ENCODE results near the gene KCNAB3.

KCNAB3 gene

GRCh38 chr17:7940034-7940433 is 10.4 kb upstream of the KCNAB3 start:
- DNase-seq = no peak

DNA sequence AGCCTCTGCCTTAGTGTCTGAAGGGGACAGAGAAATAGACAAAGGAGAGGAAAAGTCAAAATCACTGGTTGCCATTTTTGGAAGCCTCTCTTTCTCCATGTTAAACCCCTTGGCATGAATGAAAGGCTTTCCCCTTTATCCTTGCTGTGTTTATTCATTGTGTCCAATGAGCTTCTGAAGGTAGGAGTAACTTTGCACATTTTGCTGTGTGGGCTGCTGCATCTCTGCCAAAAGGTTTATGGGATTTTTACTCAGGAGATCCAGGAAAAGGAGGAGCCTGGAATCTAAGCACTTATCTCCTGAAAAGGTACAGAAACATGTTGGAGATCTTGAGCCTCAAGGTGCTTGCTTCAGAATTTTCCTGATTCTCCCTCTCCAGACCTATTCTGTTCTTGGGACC is 6.2 kb upstream of the KCNAB3 start:
- DNase-seq = no peak

GRCh38 chr17:7932949-7933348 is 3.3 kb upstream of the KCNAB3 start:
- peak in 2 of 14 donors; percentile 13 to 27 for DNase-seq

DNA sequence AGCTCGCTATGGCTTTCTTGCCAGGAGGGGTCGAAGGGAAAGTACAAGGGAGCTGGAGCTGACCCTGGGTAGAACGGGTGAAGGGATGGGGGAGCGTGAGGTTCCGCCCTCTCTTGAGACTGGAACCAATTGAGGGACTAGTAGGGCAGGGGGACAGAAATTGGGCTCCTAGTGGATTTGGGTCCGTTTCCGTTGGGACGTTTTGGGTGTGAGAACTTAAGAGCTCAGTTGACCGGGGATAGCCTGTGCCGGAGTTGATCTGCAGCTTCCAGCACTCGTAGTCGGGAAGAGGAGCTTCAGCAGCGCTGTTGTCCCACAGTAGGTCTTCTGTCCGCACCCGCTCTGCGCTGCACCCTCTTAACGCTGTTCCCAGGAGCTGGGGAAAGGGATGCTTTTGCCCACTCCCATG is 2.8 kb upstream of the KCNAB3 start:
- DNase-seq = peak in 4 of 14 donors; percentile 21 to 49 (median 36)

DNA sequence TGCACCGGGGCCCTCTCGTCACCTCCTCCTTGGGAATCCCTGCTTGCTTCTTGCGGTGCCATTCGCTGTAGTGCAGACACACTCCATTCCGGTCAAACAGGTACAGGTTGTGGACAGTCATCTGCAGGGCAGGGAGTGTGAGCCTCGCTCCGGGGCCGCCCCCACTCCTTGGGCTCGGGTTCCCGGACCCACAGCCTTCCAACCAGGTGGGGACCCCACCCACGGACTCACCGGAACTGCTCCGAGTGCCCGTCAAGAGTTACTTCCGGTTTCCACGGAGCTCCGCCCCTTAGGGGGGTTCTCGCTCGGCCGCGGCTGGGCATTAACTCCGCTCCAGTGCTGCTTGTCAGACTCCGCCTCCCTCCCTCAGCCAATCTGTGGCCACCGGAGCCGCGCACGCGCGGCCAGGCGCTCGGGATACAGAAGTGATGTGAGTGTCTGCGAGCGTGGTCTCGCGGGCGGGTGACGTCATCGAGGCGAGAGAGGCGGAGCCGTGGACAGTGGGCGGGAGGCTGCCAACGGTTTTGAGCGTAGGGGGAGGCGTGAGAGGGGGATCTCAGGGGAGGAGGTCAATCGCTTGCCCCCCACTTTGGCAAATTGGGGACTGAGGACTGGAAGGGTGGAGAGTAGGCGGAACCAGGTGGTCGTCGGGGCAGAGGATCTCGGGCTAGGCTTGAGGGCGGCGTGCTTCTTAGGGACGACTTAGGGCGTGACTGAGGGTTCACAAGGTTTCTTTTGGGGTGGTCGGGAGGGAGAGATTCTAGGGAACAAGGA is 2.2 kb upstream of the KCNAB3 start, which contains the start of the genes CNTROB and TRAPPC1:
Gene CNTROB, plus strand, starts transcription at position 498 of the 774 bp plus-strand sequence. CDS start 874 bp downstream, outside the sequence.
Gene TRAPPC1, minus strand, starts transcription at position 238 of the 774 bp plus-strand sequence. Its CDS starts 117 bp downstream, at position 121.
- DNase-seq = peak; percentile 93 to 100 (median 99)

DNA sequence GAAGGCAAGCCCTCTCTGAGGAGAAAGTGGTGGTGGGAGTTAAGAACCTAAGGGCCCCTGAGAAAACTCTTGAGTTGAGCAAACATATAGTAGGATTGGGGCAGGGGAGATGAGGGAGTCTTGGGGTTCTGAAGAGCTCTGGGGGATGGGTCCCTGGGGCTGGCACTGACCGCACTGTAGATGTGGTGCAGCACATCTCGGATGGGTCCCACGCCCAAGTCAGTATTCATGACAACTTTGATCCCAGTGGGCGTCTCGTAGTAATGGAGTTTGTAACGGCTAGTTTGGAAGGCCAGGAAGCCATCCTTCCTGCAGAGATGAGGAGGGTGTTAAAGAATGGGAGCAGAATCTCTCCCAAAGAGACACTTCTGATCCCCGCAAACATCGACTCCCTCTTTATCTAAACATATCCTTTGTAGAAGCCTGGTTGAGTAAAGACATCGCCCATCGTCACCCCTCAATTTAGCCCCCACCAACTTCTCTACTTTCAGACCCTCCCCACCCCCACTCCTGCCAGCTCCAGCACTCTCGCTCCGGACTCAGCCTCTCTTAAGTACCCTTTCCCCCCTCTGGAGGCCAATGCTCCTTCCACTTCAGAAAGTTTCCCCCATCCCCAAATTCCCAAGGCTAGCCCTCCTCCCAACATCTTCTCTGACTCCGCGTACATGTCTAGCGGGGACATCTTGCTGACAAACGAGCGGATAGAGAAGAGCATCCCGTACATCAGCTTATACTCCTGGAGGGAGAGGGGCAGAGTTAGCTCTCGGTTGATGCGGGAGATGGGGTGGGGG is 1.4 kb upstream of the KCNAB3 start:
- DNase-seq = no peak

DNA sequence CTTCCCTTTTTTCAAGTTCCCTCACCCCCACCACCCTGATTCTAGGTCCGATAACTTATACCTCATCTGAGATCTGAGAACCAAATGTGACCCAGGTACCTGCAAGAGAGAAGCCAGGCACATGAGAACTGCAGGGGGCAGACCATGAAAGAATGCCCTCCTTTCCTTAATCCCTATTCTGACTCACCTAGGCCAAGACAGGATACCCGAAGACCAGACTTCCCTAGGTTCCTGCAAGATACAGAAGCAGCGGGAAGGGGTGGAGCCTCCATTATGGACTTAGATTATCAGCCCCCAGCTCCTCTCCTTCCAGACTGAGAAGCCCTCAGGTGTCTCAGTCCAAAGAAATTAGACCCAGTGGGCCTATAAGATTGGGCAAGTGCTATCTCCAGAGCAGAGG is 2.1 kb downstream of the KCNAB3 start:
- no peak for DNase-seq

DNA sequence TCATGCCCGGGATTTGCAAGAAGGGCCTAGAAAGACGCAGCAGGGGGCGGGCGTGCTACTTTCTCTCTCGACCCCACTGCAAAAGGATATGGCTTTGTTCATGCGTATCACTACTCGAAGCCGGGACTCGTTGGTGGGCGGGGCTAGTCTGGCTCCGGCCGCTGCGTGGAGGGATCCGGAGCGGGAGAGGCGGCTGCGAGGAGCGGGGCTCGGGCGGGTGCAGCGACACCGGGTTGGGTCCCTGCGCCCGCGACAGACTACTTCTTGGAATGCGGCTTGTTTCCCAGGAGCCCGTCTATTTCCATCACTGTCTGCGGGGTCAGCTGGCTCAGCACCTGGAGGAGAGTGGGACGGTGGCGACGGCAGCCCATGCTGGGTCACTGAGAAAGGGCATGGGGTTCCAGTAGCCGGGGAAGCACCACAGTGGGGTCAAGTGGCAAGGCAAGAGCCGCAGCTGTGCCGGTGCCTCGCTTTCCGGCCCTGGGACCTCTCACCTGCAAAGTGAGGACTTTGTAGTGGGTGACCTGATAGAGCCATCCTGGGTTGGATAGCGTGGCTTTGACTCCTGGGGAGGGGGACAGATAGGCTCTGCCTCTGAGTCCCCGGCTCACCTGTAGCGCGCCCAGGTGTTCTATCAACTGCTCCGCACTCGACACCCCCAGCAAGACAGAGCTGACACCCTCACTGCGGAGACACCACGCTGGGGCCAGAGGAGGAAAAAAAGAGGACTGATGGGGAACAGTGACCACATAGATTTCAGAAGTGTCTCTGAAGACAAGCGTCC is 6.6 kb downstream of the KCNAB3 start:
- peak in 12 of 14 donors; percentile 12 to 68 (median 48) for DNase-seq

GRCh38 chr17:7922269-7922844 is 7.3 kb downstream of the KCNAB3 start:
- peak in 1 of 14 donors; percentile 5 for DNase-seq

- DNase-seq = no peak
These were observed 12.8 kb downstream of the KCNAB3 start for GRCh38 chr17:7916808-7917207.

- peak in 1 of 14 donors; percentile 59 for DNase-seq
These were observed 13.3 kb downstream of the KCNAB3 start for GRCh38 chr17:7916385-7916682.

- DNase-seq = peak; percentile 36 to 87 (median 79)
These were observed 13.9 kb downstream of the KCNAB3 start, which contains the start of gene RNF227 for GRCh38 chr17:7915611-7916384. RNF227 (minus strand) TSS chr17:7916289; CDS start chr17:7916195, 94 bp downstream.

- no peak for DNase-seq
These were observed 14.5 kb downstream of the KCNAB3 start for GRCh38 chr17:7915179-7915610.

GRCh38 chr17:7912927-7913524 is 16.6 kb downstream of the KCNAB3 start:
- DNase-seq = peak in 3 of 14 donors; percentile 5 to 9 (median 6)

DNA sequence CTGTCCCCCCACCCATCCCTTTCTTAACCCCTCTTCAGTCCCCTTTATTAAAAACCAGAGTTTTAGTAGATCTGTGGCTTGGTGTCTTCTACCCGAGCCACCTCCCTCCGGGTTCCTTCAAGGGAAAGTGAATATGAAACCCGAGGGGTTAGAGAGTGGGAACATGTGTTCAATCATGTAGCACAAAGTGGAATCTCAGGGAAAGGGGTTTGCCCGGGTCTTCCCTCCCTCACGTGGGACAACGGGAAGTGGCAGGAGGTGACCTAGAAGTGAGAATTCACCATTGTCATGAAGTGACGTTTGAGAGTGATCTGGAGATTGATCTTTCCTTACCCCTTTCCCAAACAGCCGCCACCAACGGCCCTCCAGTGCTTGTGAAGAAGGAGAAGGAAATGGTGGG is 18.5 kb downstream of the KCNAB3 start:
- no peak for DNase-seq

DNA sequence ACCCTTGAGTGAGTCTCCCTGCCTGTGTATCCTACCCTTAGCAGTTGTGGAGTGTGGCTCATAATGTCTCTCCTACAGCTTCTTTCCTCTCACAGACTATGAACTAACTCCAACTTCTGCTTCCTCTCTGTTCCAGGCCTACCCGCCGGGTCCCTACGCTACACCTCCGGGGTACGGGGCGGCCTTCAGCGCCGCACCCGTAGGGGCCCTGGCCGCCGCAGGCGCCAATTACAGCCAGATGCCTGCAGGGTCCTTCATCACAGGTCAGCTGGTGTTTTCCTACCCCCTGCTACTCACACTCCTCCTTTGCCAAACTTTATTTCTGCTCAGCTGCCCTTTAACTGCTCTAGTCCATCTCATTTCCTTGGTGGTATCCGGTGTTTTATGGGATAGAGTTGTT is 18.9 kb downstream of the KCNAB3 start:
- DNase-seq = no peak

DNA sequence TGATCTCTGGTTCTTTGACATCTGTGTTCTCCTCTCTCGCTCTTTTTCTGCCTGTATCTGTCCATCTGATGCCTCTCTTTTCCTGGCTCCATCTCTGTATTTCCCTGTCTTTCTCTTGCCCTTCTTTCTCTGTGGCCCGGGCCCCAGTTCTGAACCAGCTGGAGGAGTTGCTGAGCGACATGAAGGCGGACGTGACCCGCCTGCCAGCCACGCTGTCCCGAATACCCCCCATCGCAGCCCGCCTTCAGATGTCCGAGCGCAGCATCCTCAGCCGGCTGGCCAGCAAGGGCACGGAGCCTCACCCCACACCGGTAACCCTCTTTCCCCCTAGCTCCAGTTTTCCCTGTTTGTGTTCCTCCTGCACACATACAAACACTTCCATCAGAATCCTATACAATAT is 19.4 kb downstream of the KCNAB3 start:
- no peak for DNase-seq

- no peak for DNase-seq
These were observed 20.6 kb downstream of the KCNAB3 start for GRCh38 chr17:7909089-7909488.

DNA sequence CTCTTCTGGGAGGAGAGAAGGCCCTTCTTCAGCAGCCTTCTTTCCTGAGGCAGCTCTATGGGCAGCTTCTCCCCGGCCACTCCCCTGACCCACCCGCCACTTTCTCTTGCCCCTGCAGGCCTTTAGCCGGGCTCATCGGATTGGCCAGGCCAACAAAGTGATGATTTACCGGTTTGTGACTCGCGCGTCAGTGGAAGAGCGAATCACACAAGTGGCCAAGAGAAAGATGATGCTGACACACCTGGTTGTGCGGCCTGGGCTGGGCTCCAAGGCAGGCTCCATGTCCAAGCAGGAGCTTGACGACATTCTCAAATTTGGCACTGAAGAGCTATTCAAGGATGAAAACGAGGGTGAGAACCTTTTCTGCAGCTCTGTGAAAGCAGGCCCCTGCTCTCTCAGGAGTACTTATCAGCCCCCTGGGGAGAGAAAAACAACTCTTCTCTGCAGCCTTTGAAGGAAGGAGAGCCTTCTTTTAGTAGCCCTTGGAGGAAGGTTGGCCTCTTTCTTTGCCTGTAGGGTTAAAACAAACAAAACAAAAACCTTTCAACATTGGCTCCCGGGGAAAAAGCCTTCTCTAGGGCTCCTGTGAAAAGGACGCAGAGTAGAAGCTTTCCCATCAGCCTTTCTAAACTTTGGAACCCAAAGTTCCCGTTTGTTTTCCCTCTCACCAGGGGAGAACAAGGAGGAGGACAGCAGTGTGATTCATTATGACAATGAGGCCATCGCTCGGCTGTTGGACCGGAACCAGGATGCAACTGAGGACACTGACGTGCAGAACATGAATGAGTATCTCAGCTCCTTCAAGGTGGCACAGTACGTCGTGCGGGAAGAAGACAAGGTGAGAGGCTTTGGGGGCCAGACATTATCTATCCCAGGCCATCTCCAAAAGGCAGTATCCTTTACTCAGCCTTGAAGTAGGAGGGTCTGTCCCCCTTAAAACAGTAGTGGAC is 26.2 kb downstream of the KCNAB3 start:
- DNase-seq = no peak

DNA sequence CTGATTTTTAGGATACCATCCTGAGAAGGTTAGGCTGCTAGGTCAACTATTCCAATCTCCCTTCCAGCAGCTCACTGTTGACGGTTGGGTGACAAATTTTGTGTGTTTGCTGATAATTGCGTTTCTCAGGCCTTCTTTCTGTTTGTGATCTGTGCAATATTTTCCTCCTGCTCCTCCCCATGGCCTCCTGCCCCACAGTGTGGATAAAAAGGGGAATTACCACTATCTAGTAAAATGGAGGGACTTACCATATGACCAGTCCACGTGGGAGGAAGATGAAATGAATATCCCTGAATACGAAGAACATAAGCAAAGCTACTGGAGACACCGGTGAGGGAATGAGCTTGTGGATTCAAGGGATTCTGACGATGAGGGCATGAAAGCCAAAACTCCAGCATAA is 31.9 kb downstream of the KCNAB3 start:
- DNase-seq = peak in 2 of 14 donors; percentile 13 to 24
